Measurements from ENCODE around the gene SREBF1.

The SREBF1 gene

GRCh38 chr17:17772231-17772630 lies 64.6 kb downstream of the SREBF1 start:
- no peak for DNase-seq

GRCh38 chr17:17771498-17772201 lies 65.1 kb downstream of the SREBF1 start:
- no peak for DNase-seq

DNA sequence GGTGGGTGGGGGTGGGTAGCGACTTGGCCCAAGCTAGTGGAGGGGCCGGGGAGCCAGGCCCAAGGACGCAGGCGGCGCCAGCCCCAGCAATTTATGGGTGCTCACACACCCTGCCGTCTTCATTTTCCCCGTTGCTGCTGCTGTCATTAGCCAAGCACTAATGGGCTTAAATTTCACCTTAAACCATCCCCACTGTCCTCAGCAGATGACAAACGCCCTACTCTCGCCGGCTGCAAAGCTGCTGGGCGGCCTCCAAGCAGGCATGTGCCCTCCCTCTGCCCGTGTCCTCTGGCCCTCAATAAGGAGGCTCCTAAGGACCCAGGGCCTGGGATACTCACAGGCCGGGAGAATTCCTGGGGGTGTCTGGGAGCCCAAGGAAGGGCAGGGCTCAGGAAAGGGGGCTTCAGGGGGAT lies 66.1 kb downstream of the SREBF1 start:
- no peak for DNase-seq

GRCh38 chr17:17769869-17770631 lies 66.7 kb downstream of the SREBF1 start:
- DNase-seq, result no peak

GRCh38 chr17:17768424-17769088 lies 68.2 kb downstream of the SREBF1 start:
- DNase-seq, result peak; percentile 30

- no peak for DNase-seq
Observed at GRCh38 chr17:17767887-17768418, 68.8 kb downstream of the SREBF1 start.

- DNase-seq, result no peak
Observed at GRCh38 chr17:17767154-17767869, 69.5 kb downstream of the SREBF1 start.

DNA sequence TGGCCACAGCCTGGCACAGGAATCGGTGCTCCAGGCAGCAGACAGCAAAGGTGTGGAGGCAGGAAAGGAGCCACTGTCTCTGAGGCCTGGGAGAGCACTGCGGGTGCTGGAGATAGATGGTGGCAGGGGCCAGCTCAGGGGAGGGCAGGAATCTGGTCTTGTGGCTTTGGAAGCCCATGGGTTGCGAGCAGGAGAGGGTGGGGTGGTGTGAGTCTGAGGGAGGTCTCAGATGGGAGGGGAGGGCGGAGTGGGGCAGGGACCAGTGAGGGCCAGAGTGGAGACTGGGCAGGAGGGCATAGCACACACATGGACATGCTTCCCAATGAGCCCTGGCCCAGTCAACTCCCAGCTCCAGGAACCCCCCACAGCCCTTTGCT lies 70.1 kb downstream of the SREBF1 start:
- DNase-seq, result no peak

DNA sequence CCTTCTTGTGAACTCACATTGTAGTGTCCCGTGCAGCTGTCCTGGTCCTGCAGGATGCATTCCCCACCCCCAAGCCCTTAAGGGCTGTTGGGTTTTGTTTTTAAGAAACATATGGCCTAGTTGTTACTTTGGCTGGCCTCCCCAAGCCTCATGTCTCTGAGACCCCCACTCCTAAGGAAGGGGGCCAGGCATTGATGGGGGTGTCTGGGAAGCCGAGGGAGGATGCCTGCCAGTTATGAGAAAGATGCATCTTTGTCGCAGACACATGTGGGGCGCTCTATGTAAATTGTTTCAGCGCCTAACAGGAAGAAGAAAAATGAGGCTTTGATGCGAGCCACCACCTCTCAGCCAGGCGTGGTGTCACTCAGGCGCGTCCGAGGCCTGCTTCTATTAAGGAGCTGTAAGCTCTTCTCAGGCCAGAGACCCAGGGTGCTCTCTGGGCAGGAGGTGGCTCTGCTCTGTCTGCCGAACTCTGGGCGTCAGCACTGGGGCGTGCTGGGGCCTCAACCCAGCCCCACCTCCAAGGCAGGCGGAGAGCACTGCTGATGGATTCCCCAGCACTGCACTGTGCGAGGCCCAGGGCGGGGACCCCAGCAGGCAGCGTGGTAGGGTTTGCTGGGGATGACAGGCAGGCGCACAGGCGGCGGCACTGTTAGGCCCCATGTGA lies 70.6 kb downstream of the SREBF1 start:
- DNase-seq, result peak; percentile 41

DNA sequence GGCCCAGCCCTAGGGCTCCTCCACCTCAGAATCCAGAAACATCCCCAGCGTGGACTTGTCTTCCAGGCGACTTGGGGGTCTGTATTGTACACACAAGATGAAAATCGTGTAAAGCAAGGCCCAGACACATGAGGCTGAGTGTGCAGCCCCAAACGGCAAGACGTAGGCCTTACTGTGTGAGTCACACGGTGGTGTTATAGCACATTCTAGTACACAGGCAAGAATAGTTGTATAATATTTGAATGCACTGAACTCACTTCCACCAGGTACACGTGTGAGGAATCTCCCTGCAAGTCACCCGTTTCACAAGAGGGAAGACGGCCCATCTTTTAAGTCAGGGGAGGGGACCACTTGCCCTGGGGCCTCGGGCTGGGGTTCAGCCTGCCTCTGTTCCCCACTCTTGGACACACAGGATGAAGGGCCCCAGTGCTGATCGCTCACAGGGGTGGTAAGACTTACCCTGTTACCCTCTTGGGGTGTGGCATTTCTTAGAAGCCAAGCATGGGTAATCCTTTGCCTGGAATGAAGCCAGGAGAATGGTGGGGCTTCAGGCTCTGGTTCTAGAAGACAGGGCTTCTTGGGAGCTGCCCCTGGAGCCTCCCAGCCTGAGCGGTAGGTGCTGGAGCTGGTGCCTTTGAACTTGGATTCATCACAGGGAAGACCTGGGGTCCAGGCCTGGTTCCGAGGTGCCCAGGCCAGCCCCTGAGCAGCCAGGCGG lies 71.3 kb downstream of the SREBF1 start:
- DNase-seq, result no peak

DNA sequence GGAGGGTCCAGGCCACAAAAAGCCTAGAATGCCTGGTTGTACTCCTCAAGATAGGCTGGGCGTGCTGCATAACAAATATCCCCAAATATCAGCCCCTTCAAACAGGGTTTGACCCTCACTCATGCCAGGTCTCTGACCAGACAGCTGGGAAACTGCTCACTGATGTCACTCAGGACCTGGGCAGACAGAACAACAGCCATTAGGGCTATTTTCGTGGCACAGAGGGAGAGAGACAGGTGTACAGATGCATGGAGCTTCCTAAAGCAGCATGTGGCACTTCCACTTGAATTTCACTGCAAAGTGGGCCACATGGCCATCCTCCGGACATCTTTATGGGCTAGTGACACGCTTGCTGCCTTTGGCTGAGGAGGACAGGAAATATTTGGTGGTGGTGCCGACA lies 73.1 kb downstream of the SREBF1 start:
- DNase-seq, result no peak

DNA sequence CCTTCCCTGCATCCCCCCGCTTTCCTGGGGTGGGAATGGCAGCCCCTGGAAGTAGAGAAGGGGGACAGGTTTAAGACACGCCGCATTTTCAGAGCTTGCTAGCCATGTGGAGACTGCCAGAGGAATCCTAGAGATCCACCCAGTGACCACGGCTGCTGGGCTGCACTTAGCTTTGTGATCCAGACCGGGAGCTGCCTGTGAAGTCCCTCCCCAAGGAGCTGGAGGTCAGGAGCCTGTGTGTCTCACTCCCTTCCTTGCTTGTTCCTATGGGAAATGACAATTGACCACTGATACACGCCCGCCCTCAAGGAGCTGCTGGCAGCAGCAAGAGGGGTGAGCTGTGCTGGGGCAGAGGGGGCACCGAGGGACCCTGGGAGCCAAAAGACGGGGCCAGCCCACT lies 73.7 kb downstream of the SREBF1 start:
- no peak for DNase-seq

DNA sequence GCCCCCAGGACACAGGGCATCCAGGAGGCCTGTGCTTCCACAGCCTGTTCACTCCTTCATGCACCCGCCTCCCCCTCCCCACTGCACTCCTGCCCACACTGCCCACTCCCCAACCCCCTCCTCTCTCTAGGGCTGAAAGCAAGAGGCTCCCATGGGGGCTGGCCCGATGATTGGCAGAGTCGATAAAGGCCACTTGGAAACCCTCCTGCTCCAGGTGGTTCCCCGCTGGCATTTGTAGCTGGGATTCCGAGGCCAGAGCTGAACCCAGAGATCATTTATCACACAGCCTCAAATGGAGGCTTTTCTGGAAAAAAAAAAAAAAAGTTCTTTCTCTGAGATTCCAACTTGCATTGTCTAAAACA lies 74.1 kb downstream of the SREBF1 start:
- no peak for DNase-seq

Data from NCI-H510A (cell line).